ENCODE data around the gene LRRTM3.

Gene LRRTM3

GRCh38 chr10:66934711-66935110 is 8.9 kb downstream of the LRRTM3 start:
- no peak for DNase-seq

- no peak for DNase-seq
These were observed 15.1 kb downstream of the LRRTM3 start for GRCh38 chr10:66940965-66941364.

- DNase-seq, result no peak
These were observed 15.7 kb downstream of the LRRTM3 start for GRCh38 chr10:66941491-66941890.

GRCh38 chr10:66942407-66942806 is 16.6 kb downstream of the LRRTM3 start:
- no peak for DNase-seq

GRCh38 chr10:66943590-66943989 is 17.8 kb downstream of the LRRTM3 start:
- DNase-seq, result no peak

GRCh38 chr10:66951896-66952295 is 26.1 kb downstream of the LRRTM3 start:
- no peak for DNase-seq

- DNase-seq, result no peak
These were observed 32.6 kb downstream of the LRRTM3 start for GRCh38 chr10:66958466-66958865.

- DNase-seq, result no peak
These were observed 39.1 kb downstream of the LRRTM3 start for GRCh38 chr10:66964946-66965345.

- no peak for DNase-seq
These were observed 54.5 kb downstream of the LRRTM3 start for GRCh38 chr10:66980246-66980815.

GRCh38 chr10:66981361-66982052 is 55.7 kb downstream of the LRRTM3 start:
- no peak for DNase-seq

- no peak for DNase-seq
These were observed 56.2 kb downstream of the LRRTM3 start for GRCh38 chr10:66982053-66982420.

- no peak for DNase-seq
These were observed 57.1 kb downstream of the LRRTM3 start for GRCh38 chr10:66982792-66983474.

- DNase-seq, result no peak
These were observed 57.6 kb downstream of the LRRTM3 start for GRCh38 chr10:66983475-66983818.

GRCh38 chr10:66990143-66990830 is 64.5 kb downstream of the LRRTM3 start:
- DNase-seq, result no peak

GRCh38 chr10:66996996-66997395 is 71.2 kb downstream of the LRRTM3 start:
- no peak for DNase-seq

GRCh38 chr10:66999762-67000545 is 74.1 kb downstream of the LRRTM3 start:
- DNase-seq, result no peak

- DNase-seq, result no peak
These were observed 78.9 kb downstream of the LRRTM3 start for GRCh38 chr10:67004690-67005089.

GRCh38 chr10:67005981-67006380 is 80.1 kb downstream of the LRRTM3 start:
- DNase-seq, result no peak

- no peak for DNase-seq
These were observed 85.6 kb downstream of the LRRTM3 start for GRCh38 chr10:67011480-67011879.

- no peak for DNase-seq
These were observed 86.1 kb downstream of the LRRTM3 start for GRCh38 chr10:67011981-67012380.

GRCh38 chr10:67015225-67015624 is 89.4 kb downstream of the LRRTM3 start:
- DNase-seq, result no peak

- no peak for DNase-seq
These were observed 91.4 kb downstream of the LRRTM3 start for GRCh38 chr10:67017218-67017617.

GRCh38 chr10:67022099-67022498 is 96.3 kb downstream of the LRRTM3 start:
- DNase-seq, result no peak
